Stimulated activated naive CD8-positive, alpha-beta T cell treated with anti-CD3 and anti-CD28 coated beads, Interleukin-15, Interleukin-2, amounts not matched to agents 100 ng/mL and 50 ng/mL, for 24 hours (primary cell): ENCODE results near the gene RPTN.

Source experiments
- H3K27ac Mint-ChIP-seq: one replicate; pipeline ENCODE4 v1.8.0; 2021; ENCODE audit warnings: mild to moderate bottlenecking, mixed read lengths
- H3K27me3 Mint-ChIP-seq: one replicate; pipeline ENCODE4 v1.8.0; 2021; ENCODE audit warnings: mixed read lengths
- H3K36me3 Mint-ChIP-seq: one replicate; pipeline ENCODE4 v1.8.0; 2021; ENCODE audit warnings: low read depth, mixed read lengths
- H3K4me1 Mint-ChIP-seq: one replicate; pipeline ENCODE4 v1.8.0; 2021; ENCODE audit warnings: low read depth, mixed read lengths
- H3K4me3 Mint-ChIP-seq: one replicate; pipeline ENCODE4 v1.8.0; 2021; ENCODE audit warnings: mild to moderate bottlenecking, mixed read lengths
- H3K9me3 Mint-ChIP-seq: one replicate; pipeline ENCODE4 v1.8.0; 2021; ENCODE audit warnings: mixed read lengths

Gene RPTN

GRCh38 chr1:152170287-152170905, 11.4 kb upstream of the RPTN start:
- Mint-ChIP-seq H3K4me1 (peaks cover 7% of the 10 kb centered on the region), H3K36me3 (no peaks in the 10 kb centered on the region), H3K9me3 (no peaks in the 10 kb centered on the region), H3K4me3 (no peak overlapping the region), H3K27me3 (no peaks in the 10 kb centered on the region), H3K27ac (no peak overlapping the region)

GRCh38 chr1:152169366-152170025, 10.5 kb upstream of the RPTN start:
- no peak overlapping the region for H3K27ac Mint-ChIP-seq
- peaks cover 7% of the 10 kb centered on the region for H3K4me1 Mint-ChIP-seq
- no peaks in the 10 kb centered on the region for H3K36me3 Mint-ChIP-seq
- no peaks in the 10 kb centered on the region for H3K9me3 Mint-ChIP-seq
- H3K27me3 Mint-ChIP-seq: no peaks in the 10 kb centered on the region
- H3K4me3 Mint-ChIP-seq: no peak overlapping the region

- H3K4me3 Mint-ChIP-seq: no peak overlapping the region
- H3K9me3 Mint-ChIP-seq: no peaks in the 10 kb centered on the region
- no peak overlapping the region for H3K27ac Mint-ChIP-seq
- peaks cover 7% of the 10 kb centered on the region for H3K4me1 Mint-ChIP-seq
- H3K36me3 Mint-ChIP-seq: no peaks in the 10 kb centered on the region
- H3K27me3 Mint-ChIP-seq: peaks cover 6% of the 10 kb centered on the region
Observed at GRCh38 chr1:152168535-152168868, 9.5 kb upstream of the RPTN start.

- H3K27me3 Mint-ChIP-seq: peaks cover 6% of the 10 kb centered on the region
- H3K27ac Mint-ChIP-seq: no peak overlapping the region
- H3K9me3 Mint-ChIP-seq: no peaks in the 10 kb centered on the region
- no peaks in the 10 kb centered on the region for H3K36me3 Mint-ChIP-seq
- peaks cover 7% of the 10 kb centered on the region for H3K4me1 Mint-ChIP-seq
- no peak overlapping the region for H3K4me3 Mint-ChIP-seq
Observed at GRCh38 chr1:152167835-152168534, 9.0 kb upstream of the RPTN start.

- Mint-ChIP-seq H3K4me3 (no peak overlapping the region), H3K4me1 (peaks cover 7% of the 10 kb centered on the region), H3K36me3 (no peaks in the 10 kb centered on the region), H3K27ac (no peak overlapping the region), H3K9me3 (no peaks in the 10 kb centered on the region), H3K27me3 (peaks cover 6% of the 10 kb centered on the region)
Observed at GRCh38 chr1:152166966-152167365, 7.9 kb upstream of the RPTN start.

GRCh38 chr1:152165286-152166077, 6.5 kb upstream of the RPTN start:
- Mint-ChIP-seq H3K9me3 (no peaks in the 10 kb centered on the region), H3K27ac (no peak overlapping the region), H3K36me3 (no peaks in the 10 kb centered on the region), H3K4me3 (no peak overlapping the region), H3K4me1 (peaks cover 7% of the 10 kb centered on the region), H3K27me3 (peaks cover 6% of the 10 kb centered on the region)

- H3K9me3 Mint-ChIP-seq: no peaks in the 10 kb centered on the region
- peaks cover 7% of the 10 kb centered on the region for H3K4me1 Mint-ChIP-seq
- no peak overlapping the region for H3K4me3 Mint-ChIP-seq
- H3K27ac Mint-ChIP-seq: no peak overlapping the region
- peaks cover 6% of the 10 kb centered on the region for H3K27me3 Mint-ChIP-seq
- H3K36me3 Mint-ChIP-seq: no peaks in the 10 kb centered on the region
Observed at GRCh38 chr1:152164517-152165136, 5.6 kb upstream of the RPTN start.

GRCh38 chr1:152162792-152163463, 3.9 kb upstream of the RPTN start:
- H3K9me3 Mint-ChIP-seq: no peaks in the 10 kb centered on the region
- H3K4me1 Mint-ChIP-seq: peaks cover 7% of the 10 kb centered on the region

GRCh38 chr1:152160576-152160975, 1.5 kb upstream of the RPTN start:
- Mint-ChIP-seq H3K36me3 (no peaks in the 10 kb centered on the region), H3K27ac (no peak overlapping the region), H3K27me3 (peaks cover 6% of the 10 kb centered on the region), H3K9me3 (no peaks in the 10 kb centered on the region), H3K4me3 (no peak overlapping the region), H3K4me1 (peaks cover 3% of the 10 kb centered on the region)

More at GRCh38 chr1:152162792-152163463, 3.9 kb upstream of the RPTN start:
- H3K27ac Mint-ChIP-seq: no peak overlapping the region
- peaks cover 6% of the 10 kb centered on the region for H3K27me3 Mint-ChIP-seq
- H3K36me3 Mint-ChIP-seq: no peaks in the 10 kb centered on the region
- no peak overlapping the region for H3K4me3 Mint-ChIP-seq

- H3K4me3 Mint-ChIP-seq: no peak overlapping the region
- no peaks in the 10 kb centered on the region for H3K36me3 Mint-ChIP-seq
- peaks cover 2% of the 10 kb centered on the region for H3K9me3 Mint-ChIP-seq
- no peak overlapping the region for H3K27ac Mint-ChIP-seq
- H3K4me1 Mint-ChIP-seq: no peaks in the 10 kb centered on the region
- H3K27me3 Mint-ChIP-seq: peaks cover 6% of the 10 kb centered on the region
Observed at GRCh38 chr1:152153996-152154395, 5.0 kb downstream of the RPTN start.

GRCh38 chr1:152151646-152152045, 7.4 kb downstream of the RPTN start:
- Mint-ChIP-seq H3K27ac (no peak overlapping the region), H3K27me3 (peaks cover 12% of the 10 kb centered on the region), H3K4me1 (no peaks in the 10 kb centered on the region), H3K36me3 (no peaks in the 10 kb centered on the region), H3K4me3 (no peak overlapping the region), H3K9me3 (peaks cover 15% of the 10 kb centered on the region)

- peaks cover 22% of the 10 kb centered on the region for H3K27me3 Mint-ChIP-seq
- no peaks in the 10 kb centered on the region for H3K4me1 Mint-ChIP-seq
- peaks cover 25% of the 10 kb centered on the region for H3K9me3 Mint-ChIP-seq
- no peak overlapping the region for H3K4me3 Mint-ChIP-seq
- no peaks in the 10 kb centered on the region for H3K36me3 Mint-ChIP-seq
- H3K27ac Mint-ChIP-seq: no peak overlapping the region
Observed at GRCh38 chr1:152148981-152149380, 10.0 kb downstream of the RPTN start.

- H3K4me3 Mint-ChIP-seq: no peak overlapping the region
- no peak overlapping the region for H3K27ac Mint-ChIP-seq
- no peaks in the 10 kb centered on the region for H3K36me3 Mint-ChIP-seq
- H3K27me3 Mint-ChIP-seq: peaks cover 27% of the 10 kb centered on the region
- peaks cover 9% of the 10 kb centered on the region for H3K4me1 Mint-ChIP-seq
- peaks cover 25% of the 10 kb centered on the region for H3K9me3 Mint-ChIP-seq
Observed at GRCh38 chr1:152148051-152148450, 11.0 kb downstream of the RPTN start.

- Mint-ChIP-seq H3K4me3 (no peak overlapping the region), H3K27me3 (peaks cover 35% of the 10 kb centered on the region), H3K36me3 (no peaks in the 10 kb centered on the region), H3K9me3 (peaks cover 25% of the 10 kb centered on the region), H3K4me1 (peaks cover 10% of the 10 kb centered on the region), H3K27ac (no peak overlapping the region)
Observed at GRCh38 chr1:152145769-152146168, 13.3 kb downstream of the RPTN start.
